ENCODE measurements around the gene RIPOR3.
A peak's percentile ranks its signal among the peaks of the same experiment; 100 is the strongest.
"Not testable (repeated sequence)": the region's sequence is repeated elsewhere in the genome, so short reads cannot be mapped to it uniquely, and the experiment has no call there.

RIPOR3 gene

DNA sequence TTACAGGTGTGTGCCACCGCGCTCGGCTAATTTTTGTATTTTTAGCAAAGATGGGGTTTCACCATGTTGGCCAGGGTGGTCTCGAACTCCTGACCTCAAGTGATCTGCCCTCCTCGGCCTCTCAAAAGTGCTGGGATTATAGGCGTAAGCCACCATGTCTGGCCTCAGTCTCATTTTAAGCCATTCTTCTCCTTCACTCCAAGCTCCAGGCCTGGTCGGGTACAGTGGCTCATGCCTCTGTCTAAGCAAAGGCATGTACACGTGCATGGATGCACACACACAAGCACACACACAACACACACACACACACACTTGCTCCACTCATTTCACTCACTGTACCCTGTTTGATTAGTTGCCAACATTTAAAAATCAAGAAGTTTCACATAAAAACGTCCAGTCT is 32.3 kb upstream of the RIPOR3 start:
- DNase-seq: no peak

- DNase-seq: no peak
These were observed 31.2 kb upstream of the RIPOR3 start for GRCh38 chr20:50722424-50723155.

DNA sequence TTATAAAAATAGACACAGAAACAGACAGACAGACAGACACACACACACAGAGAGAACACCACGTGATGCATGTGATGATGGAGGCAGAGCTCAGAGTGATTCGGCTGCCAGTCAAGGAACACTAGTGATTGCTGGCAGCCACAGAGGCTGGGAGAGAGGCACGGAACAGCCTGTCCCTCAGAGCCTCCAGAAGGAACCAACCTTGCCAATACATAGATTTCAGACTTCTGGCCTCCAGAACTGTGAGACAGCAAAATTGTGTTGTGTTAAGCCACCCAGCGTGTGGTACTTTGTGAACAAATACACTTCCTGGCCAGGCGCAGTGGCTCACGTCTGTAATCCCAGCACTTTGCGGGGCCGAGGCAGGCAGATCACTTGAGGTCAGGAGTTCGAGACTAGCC is 30.5 kb upstream of the RIPOR3 start:
- no peak for DNase-seq

GRCh38 chr20:50720582-50720981 is 29.2 kb upstream of the RIPOR3 start:
- DNase-seq: no peak

DNA sequence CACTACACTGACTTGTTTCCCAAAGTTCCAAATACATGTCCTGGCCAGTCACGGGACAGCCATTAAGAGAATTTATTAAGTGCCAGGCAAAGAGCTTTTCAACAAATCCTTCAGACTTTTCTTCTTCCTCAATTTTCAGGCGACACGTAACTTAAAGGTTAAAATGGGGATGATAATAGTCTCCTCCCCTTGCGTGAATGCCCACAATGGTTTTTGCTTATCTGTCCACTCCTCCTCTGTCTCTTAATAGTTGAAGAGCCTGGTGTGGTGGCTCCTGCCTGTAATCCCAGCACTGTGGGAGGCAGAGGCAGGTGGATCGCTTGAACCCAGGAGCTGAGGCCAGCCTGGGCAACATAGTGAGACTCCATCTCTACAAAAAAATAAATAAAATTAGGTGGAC is 28.7 kb upstream of the RIPOR3 start:
- DNase-seq: no peak

GRCh38 chr20:50719328-50719727 is 28.0 kb upstream of the RIPOR3 start:
- no peak for DNase-seq

DNA sequence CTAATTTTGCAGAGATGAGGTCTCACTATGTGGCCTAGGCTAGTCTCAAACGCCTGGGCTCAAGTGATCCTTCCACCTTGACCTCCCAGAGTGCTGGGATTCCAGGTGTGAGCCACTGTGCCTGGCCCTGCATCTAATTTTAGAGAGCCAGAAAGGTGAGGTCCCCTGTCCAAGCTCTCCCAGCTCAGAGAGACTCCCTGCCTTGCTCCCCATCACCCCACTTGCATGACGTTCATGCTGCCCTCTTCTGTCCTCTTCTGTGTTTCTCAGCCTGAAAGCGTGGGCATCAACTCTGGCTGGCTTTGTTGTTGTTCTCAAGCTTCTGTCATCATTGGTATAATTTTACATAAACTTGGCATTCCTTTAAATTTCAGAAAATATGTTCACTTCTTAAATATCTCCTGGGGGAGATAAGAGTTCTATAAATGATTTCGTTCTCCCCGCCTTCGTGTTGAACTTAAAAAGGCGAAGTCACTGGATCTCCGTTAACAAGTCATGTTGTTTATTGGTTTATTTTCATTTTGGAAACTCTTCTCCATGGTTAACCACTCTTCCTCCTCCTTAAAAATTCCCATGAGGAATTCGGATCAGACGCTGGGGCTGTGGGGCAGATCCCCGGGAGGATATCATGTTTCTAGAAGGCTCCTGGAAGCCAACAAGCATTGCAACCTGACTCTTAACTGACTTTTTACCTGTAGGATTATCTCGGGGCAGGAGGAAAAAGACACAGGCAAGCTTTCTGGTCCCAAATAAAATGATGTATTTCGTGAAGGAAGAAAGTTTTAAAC is 26.8 kb upstream of the RIPOR3 start:
- DNase-seq: peak; percentile 16

GRCh38 chr20:50717312-50717711 is 26.0 kb upstream of the RIPOR3 start:
- no peak for DNase-seq

DNA sequence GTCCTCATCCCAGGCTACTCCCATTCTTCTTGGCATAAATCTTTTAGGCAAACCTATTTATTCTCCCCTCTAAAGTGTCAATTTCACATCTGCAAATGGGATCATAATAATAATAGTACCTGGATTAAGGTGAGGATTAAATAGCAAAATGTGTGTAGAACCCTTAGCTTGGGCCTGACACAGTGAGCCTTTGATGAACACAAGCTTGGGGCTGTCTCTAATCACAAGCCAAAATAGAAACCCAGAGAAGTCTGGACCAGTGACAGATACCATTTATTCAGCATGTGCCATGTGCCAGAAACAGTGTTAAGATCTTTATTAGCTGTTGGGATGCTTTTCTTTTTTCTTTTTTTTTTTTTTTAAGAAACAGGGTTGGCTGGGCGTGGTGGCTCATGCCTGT is 25.2 kb upstream of the RIPOR3 start:
- DNase-seq: no peak

DNA sequence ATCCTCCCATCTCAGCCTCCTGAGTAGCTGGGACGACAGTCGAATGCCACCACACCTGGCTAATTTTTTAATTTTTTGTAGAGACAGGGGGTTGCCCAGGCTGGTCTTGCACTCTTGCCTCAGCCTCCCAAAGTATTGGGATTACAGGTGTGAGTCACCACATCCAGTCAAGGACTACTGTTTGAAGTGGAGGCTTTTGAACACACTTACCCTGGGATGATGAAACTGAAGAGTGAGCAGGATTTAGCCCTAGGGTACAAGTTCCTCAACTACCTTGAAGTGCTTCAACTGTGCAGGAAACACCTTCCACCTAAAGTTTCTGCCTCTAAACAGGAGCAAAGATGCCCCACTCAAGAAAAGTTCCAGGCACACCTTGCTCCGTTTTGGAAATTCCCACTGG is 24.4 kb upstream of the RIPOR3 start:
- DNase-seq: no peak

DNA sequence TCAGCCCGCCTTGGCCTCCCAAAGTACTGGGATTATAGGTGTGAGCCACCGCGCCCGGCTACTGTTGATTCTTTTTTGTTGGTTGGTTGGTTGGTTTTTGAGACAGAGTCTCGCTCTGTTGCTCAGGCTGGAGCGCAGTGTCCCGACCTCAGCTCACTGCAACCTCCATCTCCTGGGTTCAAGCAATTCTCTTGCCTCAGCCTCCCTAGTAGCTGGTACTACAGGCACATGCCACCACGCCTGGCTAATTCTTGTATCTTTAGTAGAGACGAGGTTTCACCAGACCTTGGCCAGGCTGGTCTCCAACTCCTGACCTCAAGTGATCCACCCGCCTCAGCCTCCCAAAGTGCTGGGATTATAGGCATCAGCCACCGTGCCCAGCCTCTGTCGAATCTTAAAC is 23.1 kb upstream of the RIPOR3 start:
- DNase-seq: not testable (repeated sequence)

DNA sequence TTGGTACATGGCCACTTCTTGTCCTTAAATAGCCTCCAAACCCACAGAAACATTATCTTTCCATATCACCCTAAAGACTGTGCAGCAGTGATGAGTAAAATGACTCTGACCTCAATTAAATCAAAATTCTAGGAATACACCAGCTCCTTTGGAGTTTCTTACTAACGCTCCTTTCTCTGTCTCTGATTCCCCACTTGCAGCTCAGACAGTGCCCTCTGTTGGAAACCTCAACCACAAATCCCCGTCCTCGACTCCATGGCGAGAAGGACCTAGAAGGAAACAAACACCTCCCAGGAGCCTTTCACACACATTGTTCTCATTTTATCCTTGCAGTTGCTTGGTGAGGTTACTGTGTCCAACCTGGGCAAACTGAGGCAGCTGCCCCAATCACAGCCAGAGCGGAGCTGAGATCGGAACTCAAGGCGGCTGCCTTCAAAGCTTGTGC is 22.3 kb upstream of the RIPOR3 start:
- DNase-seq: no peak

GRCh38 chr20:50712771-50713656 is 21.7 kb upstream of the RIPOR3 start:
- no peak for DNase-seq

GRCh38 chr20:50711113-50711825 is 19.9 kb upstream of the RIPOR3 start:
- DNase-seq: no peak

DNA sequence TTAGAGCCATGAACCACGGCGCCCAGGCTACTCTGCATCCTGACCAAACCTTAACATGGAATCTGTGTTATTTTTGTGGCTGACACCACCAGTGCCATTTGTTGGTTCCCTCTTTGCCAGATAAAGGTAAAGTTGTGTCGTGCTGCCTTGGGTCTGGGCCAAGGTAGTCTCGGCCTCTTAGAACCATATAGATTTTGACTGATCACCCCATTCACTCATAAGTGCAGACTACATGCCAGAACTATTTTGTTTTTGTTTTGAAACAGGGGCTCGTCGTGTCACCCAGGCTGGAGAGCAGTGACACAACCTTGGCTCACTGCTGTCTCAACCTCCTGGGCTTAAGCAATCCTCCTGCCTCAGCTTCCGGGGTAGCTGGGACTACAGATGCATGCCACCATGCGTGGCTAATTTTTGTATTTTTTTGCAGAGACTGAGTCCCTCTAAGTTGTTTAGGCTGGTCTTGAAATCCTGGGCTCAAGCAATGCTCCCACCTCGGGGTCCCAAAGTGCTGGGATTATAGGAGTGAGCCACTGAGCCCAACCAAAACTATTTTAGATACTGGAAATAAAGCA is 19.2 kb upstream of the RIPOR3 start:
- no peak for DNase-seq

DNA sequence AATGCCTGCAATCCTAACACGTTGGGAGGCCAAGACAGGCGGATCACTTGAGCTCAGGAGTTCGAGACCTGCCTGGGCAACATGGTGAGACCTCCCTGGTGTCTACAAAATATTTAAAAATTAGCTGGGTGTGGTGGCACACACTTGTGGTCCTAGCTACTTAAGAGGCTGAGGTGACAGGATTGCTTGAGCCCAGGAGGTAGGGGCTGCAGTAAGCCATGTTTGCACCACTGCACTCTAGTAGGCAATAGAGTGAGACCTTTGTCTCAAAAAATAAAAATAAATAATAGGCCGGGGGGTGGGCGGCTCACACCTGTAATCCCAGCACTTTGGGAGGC is 18.3 kb upstream of the RIPOR3 start:
- no peak for DNase-seq

- peak; percentile 23 for DNase-seq
These were observed 17.7 kb upstream of the RIPOR3 start for GRCh38 chr20:50708845-50709635.

DNA sequence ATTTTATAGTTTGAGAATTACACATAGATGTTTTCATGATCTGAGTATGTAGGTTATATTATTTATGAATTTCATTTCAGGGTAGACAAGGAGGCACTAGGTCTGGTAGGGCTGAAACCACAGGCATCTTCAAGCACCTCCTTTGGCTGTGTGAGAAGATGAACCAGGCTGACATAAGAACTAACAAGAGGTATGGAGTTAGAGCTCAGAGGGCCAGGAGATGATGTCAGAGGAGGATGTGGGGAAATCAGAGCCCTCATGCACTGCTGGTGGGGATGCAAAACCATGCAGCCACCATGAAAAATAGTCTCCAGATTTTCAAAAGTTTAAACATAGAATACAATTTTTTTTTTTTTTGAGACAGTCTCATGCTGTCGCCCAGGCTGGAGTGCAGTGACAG is 13.6 kb upstream of the RIPOR3 start:
- no peak for DNase-seq

- DNase-seq: no peak
These were observed 13.2 kb upstream of the RIPOR3 start for GRCh38 chr20:50704514-50704913.

DNA sequence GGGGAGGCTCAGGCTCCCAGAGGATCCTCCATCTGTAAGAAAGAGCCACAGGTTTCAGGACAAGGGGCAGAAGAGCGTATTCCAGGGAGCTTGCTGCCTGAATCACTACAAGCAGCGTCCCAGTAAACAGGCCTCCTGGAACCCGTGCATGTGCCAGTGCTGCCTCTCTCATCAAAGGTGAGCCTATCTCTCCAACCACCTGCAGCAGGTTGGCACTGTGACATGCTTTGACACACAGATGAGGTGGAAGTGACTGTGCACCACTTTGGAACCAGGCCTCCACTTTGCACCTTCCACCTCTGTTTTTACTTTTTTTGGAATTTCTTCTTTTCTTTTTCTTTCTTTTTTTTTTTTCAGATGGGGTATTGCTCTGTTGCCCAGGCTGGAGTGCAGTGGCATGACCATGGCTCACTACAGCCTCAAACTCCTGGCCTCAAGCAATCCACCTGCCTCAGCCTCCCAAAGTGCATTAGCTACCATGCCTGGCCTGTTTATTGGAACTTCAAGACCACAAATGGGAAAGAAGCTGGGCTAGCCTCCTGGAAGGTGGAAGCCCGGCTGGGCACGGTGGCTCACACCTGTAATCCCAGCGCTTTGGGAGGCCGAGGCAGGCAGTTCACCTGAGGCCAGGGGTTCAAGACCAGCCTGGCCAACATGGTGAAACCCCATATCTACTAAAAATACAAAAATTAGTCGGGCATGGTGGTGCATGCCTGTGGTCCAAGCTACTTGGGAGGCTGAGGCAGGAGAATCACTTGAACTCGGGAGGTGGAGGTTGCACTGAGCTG is 12.5 kb upstream of the RIPOR3 start:
- not testable (repeated sequence) for DNase-seq
